IPS-11a (cell line): ENCODE measurements around the gene LGALS7B.

Source experiments
- H3K4me3 ChIP-seq: one replicate; pipeline ENCODE4 v1.5.1; 2013; ENCODE audit warnings: low read depth, low read length, control low read depth

The LGALS7B gene

DNA sequence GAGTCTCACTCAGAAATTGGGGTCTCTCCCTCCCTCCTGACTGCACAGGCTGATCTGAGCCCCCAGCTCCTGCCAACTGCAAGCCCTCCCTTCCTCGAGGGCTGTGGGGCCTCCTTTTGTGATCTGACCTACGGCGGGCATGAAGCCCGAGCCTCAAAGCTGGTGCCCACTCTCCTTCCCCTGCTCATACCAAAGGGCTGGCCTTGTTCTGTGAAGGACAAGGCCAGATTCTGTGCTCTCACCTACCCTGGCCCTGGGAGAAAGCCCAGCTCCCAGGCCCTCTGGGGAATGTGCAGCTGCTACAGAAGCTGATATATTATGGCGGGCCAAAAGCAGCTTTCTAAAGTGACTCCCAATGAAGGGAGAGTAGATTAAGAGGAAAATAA is 51.6 kb downstream of the LGALS7B start:
- H3K4me3 ChIP-seq = no peak overlapping the region
